Caki2 (cell line): ENCODE data around the gene RETREG1. TPM values are rescaled to one million over a fixed set of nuclear protein-coding genes. Genes with fewer than 3 reads are reported as not detected.
"Not testable (repeated sequence)": the region's sequence is repeated elsewhere in the genome, so short reads cannot be mapped to it uniquely, and the experiment has no call there.

Experiments used
- DNase-seq: peaks from one replicate; pipeline ENCODE4 v3.0.0-alpha.2; 2015; ENCODE audit warnings: low read depth
- in situ Hi-C: cut with HindIII; loops from 2 replicates; pipeline ENCODE4 v1.10.0; 2016; ENCODE audit warnings: low sequenced_read_pairs, low pct_unique_long_range_greater_than_20kb, mixed read lengths
- total RNA-seq: library from RNA; depleted of rRNA; stranded (reverse); fragments of >200 nt; shearing (Covaris generic); gene quantifications from 2 replicates; pipeline ENCODE4 v1.2.3, GENCODE V29; 2014; ENCODE audit warnings: low replicate concordance; rRNA removed

RETREG1 gene
- 7.6 and 9.5 TPM in 2 replicates for total RNA-seq

DNA sequence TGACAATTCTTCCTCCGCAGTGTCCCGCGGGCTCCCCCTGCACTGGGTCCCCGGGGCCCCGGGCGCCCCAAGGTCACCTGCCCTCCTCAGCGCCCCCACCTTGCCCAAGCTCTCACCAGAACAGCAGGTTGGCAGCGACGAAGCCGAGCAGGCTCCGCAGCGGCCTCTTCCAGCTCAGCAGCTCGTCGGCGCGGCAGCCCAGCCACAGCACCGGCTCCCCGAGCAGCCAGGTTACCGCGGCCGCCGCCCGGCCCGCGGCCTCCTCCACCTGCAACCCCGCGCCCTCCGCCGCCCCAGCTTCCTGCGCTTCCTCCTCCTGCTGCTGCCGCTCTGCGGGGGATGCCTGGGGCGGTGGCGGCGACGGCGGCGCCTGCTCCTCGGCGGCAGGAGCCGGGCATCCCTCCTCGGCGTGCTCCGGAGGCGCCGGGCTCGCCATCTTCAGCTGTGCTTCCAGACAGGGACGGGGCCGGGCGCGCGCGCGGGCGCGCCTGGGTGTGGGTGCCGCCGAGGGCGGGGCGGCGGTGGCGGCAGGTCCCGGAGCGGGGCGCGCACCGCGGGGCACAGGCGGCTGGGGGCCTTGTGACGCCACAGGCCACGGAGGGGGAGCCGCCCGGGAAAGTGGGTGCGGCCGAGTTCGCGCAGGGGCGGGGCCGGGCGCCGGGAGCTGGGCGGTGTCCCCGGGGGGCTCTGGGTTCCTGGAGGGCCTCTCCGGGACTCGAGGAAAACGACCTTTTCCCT, at the start of gene RETREG1:
Gene RETREG1, minus strand, starts transcription at position 462 of the 738 bp plus-strand sequence. Its CDS starts 26 bp downstream, at position 436.
- in situ Hi-C loops = no loop called here
- DNase-seq = peak; percentile 26

DNA sequence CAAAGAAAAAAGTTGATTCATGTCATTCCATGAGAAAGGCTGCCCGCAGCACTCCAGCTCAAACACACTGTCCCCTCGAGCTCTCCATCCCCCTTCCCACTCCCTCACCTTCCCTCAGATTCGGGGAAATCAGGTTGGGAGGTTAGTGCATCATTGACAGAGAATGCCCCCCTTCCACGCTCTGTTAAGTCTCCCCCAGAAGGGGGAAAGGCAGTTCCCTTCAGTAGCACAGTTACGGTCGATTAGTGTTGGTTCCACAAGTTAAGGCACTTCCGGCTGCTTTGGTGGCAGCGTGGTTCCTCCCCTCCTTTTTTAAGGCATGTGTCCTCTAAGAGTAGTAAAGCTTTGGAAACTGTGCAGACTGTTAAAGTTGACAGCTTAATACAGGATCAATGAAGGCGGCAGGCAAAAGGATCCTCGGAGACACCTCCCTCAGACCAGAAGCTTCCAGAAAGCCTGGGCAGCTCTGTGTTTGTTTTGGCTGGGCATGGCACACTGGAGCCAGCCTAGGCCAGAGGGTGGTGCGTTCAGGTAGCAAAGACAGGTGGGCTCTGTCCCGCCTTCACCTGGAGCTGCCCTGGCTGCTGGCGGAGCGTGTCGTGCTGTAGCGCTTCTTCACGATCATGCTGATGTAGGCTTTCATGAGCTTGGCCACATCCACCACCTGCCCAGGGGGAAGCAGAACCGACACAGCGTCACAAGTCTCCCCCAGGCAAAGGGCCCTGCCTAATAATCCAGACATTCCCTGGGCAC, 49.5 kb upstream of the RETREG1 start:
- no peak for DNase-seq
- in situ Hi-C loops = no loop called here

DNA sequence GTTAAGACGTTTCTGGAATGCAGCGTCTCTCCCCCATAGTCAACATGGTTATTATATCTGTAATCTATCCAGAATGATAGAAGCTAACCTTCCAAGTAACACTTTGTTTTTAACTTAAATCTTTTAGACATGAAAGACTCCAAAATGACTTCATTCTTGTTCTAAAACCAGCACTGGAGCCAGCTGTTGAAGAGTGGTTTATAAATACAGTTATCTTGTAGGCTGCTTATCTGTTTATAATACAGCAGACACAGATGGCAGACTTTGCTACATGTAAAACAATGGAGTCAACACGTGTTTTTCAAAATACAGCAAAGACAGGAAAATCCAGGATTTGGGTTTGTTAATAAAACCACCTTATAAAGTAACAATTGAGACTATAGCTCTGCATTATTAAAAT, 48.8 kb upstream of the RETREG1 start:
- in situ Hi-C loops = no loop called here
- no peak for DNase-seq

GRCh38 chr5:16664368-16664767, 47.6 kb upstream of the RETREG1 start:
- DNase-seq = no peak
- in situ Hi-C loops = no loop called here

GRCh38 chr5:16663840-16664239, 47.0 kb upstream of the RETREG1 start:
- DNase-seq = no peak
- in situ Hi-C loops = no loop called here

DNA sequence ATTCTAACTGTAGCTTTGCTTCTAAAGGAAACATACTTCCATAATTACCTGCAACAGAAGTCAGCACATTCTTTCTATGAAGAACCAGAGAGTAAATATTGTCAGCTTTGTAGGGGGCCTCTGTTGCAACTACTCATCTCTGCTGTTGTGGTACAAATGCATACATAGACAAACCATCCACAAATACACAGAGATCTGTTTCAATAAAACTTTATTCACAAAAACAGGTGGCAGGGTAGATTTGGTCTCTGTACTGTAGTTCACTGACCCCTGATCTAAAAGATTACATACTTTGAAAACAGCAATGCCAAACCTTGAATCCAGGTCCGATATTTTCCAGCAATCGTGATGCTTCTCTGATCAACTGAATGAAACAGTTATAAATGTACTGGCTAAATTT, 44.9 kb upstream of the RETREG1 start:
- DNase-seq = no peak
- in situ Hi-C loops = no loop called here

GRCh38 chr5:16660982-16661381, 44.2 kb upstream of the RETREG1 start:
- no peak for DNase-seq
- in situ Hi-C loops = no loop called here

DNA sequence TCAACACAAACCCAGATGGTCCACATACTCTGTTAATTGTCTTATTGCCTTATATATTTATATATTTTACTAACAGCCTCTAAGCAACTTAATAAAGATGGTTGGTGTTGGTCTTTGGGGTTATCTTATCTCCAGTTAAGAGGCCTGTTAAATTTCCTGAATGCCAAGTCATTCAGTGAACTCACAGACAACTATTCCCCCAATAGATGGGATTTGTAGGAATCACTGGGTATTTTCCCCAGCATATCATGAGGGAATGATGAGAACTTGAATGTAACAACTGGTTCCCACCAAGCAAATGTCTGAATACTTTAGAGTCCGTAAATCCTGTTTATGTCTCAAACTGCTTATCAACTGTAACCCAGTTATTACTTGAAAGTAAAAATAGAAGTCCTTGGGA, 42.7 kb upstream of the RETREG1 start:
- no peak for DNase-seq
- in situ Hi-C loops = no loop called here

DNA sequence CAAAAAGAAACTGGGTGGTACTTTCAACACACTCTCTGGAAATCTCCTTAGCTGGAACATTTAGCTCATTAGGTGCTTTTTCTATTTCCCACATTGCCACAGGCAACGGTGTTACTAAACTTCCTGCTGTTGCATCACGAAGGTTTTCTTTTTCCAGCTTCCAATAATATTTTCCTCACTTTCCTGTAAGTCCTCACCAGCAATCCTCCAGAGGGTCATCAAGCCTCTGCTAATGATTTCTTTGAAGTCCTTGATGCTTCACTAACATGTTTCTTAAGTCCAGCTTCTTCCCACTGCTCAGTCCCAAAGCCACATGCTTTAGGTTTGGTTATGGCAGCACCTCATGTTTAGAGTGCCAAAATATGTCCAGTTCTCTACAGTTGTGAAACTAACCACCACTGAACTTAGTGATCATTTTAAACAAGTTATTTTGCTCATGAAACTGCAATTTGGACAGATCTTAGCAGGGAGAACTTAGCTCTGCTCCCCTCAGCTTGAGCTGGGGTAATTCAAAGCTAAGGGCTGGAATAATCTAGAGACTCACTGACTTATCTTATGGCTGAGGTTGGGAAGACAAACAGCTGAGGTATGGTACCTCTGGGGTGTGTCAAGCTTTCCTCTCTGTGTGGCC, 39.9 kb upstream of the RETREG1 start:
- in situ Hi-C loops = no loop called here
- DNase-seq = no peak

DNA sequence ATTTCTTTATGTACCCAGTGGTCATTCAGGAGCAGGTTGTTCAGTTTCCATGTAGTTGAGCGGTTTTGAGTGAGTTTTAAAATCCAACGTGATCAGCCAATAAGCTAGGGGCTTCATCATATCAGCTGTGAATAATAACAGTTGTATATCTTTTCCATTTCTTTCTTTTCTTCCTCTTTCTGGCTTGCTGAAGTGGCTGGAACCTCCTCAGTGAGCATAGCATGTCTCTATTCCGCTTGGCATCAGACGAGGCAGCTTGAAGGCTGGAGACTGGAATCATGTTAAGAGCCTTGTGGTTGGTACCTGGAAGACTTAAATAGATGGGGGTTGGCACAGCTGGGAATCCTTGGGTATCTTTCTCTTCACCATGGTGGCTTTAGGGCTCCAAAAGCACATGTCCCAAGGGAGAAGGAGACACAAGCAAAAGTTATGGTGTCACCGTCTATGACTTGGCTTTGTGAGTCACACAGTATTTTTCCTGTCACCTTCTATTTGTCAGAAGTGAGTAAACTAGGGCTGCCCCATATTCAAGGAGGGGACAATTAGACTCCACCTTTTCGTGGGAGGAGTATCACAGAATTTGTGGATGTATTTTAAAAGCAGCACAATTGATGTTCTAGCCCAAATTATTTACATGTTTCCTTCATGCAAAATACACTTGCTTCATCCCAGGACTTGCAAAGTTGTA, 38.0 kb upstream of the RETREG1 start:
- in situ Hi-C loops = no loop called here
- DNase-seq = no peak

- in situ Hi-C loops, DNase-seq: not testable (repeated sequence)
These were observed 31.9 kb upstream of the RETREG1 start for GRCh38 chr5:16648739-16649138.

DNA sequence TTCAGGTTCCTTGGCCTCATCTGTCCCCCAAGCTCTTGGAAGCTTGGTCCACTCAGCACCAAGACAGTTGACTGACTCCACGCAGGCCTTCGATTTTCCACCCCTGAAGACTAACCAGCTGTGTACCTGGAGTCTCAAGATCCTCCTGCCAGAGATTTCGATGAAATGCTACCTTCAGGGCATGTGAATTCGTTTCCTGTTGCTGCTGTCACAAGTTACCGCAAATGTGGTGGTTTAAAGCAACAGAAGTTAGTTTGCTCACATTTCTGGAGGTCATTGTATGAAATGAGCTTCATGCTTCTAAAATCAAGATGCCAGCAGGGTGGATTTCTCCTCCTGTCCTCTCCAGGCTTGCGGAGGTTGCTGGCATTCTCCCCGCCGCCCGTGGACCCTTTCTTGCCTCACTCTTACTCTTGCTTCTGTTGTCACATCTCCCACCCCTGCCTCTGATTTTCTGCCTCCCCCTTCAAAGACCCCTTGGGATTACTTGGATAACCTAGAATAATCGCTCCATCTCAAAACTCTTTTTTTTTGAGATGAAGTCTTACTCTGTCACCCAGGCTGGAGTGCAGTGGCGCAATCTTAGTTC, 27.6 kb upstream of the RETREG1 start:
- in situ Hi-C loops = no loop called here

DNA sequence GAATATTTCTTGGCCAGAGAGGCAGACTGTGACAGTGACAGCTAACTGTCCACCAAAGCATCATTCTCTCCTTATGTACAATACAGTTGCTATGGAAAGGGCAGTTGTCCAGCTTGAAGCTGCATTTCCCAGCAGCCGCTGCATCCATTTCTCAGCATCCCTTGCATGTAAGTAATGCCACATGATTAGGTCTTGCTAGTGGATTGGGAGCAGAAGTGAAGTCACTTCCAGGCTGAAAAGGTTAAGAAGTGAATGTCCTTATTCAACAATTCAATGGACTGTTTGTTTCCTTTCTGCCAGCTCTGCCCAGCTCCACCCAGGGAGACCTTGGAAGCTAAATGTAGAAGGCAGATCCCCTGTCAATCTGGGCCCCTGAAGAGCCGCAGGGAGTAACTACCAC, 26.1 kb upstream of the RETREG1 start:
- in situ Hi-C loops = no loop called here
- DNase-seq = no peak

More for the DNA sequence above, 27.6 kb upstream of the RETREG1 start:
- no peak for DNase-seq

DNA sequence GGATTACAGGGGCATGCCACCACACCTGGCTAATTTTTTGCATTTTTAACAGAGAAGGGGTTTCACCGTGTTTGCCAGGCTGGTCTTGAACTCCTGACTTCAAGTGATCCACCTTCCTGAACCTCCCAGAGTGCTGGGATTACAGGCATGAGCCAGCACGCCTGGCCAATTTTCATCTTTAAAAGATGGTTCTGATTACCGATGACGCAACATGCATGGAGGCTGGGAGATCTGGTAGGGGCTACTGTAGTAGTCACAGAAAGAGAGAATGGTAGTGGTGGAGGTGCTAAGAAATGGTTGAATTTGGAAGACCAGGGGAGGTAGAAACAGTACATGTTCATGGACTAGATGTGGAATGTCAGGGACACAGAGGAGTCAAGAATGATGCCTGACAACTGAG, 22.4 kb upstream of the RETREG1 start:
- in situ Hi-C loops = no loop called here
- DNase-seq = no peak

GRCh38 chr5:16628376-16628775, 11.6 kb upstream of the RETREG1 start:
- DNase-seq = no peak
- in situ Hi-C loops = no loop called here

DNA sequence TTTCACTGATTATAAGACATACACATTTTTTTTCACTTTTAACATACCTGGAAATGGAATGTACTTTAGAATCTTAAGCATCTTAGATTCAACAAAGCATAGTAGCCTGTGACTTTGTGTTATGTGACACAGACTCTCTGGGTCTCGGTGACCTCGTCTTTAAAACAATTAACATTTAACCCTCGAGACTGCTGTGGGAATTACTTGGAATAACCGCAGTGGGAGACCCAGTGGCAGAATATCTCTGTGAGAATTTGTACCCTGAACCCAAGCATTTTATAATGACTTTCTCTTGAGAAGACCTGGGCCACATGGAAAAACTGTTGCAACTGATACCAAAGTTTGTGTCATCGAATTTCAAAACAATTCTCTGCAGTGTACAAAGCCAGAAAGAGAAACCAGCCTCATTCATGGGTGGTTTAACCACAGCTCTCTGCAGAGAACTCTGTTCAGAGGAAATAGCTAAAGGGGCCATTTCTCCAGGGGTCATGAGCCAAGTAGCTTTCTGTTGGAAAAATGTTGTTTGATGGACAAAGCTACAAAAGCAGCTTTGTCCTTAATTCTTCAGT, 10.0 kb upstream of the RETREG1 start:
- DNase-seq = no peak
- in situ Hi-C loops = no loop called here

DNA sequence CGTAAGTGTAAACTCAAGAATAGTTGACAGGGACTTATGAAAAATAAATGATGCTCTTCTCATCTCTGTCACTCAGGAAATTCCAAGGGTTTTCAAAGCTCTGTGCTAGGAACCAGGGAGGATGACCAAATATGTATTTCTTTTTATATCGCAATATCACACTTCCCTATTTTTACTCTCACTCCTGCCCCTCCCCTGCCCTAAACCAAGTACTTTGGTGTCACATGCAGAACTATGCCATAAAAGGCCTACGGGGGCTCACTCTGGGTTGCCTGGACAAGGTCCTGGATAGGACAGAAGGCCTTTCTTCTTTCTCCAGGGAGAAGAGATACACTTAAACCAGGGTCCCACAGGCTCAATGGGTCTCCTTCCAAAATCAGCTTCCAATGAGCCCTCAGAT, 8.3 kb upstream of the RETREG1 start:
- in situ Hi-C loops = no loop called here
- no peak for DNase-seq

GRCh38 chr5:16619136-16619535, 2.3 kb upstream of the RETREG1 start:
- in situ Hi-C loops = no loop called here
- DNase-seq = no peak
